ENCODE data around the gene TNFSF8.

The TNFSF8 gene

GRCh38 chr9:114905170-114905940 lies 25.0 kb downstream of the TNFSF8 start:
- no peak for DNase-seq (ENCODE audit: low spot score)

DNA sequence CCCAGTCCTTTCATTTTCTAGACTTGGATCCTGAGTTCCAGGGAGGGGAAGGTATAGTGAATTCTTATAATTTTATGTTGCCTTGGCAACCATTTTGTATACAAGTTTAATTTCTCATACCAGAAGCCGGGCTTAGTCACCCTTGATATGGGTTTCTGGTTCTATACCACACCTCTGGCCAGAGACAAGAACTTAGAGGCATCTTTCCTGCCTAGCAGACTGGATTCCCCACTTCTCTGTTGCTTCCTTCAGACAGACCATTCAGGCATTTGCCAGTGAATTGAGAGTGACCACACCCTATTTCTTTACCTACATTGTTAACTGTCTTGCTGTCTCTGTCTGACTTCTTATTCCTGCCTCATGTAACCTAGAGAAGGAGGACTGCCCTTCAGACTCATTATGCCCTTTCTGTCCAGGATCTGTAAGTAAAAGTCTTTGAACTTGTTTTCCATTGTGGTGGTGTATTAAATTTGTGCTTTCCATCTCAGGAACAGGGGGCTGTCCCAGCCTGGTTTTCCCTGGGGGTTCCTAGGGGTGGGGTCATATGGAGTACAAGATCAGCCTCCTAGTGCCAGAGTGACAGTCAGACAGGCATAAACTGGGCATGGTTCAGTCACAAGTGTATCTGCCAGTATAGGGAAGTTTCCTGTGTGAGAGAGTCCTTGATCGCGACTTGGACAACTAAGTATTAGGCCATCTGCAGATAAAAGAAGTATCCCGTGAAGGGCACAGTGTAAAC lies 27.4 kb downstream of the TNFSF8 start:
- DNase-seq (ENCODE audit: low spot score) = peak; percentile 40

DNA sequence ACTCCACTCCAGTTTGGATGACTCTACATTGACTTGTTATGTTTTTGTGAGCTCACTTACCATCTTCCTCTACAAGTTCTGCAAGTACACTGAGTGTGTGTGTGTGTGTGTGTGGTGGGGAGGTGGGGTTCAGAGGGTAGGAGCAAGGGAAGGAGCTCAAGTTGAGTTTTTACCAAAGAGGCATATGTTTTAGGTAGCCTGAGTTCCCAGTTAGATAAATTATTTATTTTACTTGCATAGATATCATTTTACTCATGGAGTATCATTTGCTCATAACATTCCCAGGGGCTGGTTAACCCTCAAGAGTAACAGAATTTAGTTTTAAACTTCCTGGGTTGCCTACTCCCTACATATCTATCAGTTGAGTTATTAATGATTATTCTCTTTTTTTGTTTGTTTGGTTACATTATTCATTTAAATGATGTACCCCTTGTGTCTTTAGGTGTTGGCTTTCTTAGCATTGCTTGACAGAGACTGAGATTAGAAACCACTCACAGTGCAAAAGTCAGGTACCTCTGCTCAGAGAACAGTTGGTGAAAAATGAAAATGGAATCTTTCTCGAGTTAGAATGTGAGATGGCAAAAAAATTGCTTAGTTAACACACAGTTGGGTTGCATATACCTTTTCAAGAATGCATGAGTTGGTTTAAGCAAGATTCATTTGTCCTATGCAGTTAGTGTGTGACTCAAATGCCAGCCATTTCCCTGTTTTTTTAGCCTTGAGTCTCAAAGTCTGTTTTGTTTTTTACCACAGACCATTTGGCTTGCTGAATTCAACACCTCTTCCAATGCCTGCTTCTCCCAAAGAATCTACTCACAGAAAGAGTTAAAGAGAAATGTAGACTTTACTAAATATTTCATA lies 29.2 kb downstream of the TNFSF8 start:
- no peak for DNase-seq (ENCODE audit: low spot score)

GRCh38 chr9:114899995-114900394 lies 30.4 kb downstream of the TNFSF8 start:
- no peak for DNase-seq (ENCODE audit: low spot score)

DNA sequence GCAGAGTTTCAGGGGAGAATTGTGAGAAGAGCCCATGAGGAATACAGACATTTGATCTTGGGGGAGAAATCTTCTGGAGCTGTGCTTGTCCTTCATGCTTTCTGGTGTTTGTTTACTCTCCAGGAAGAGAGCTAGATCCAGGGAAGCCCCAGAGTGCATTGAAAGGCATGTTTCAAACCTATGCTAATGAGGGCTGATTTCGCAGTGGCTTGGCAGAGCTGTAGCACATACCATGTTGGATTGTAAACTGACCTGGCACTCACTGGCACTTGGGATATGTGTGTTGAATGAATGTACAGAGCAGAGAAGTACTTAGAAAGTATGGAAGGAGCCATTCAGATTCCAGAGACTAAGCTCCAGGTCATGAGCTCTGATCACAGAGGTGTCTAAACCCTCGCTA lies 30.9 kb downstream of the TNFSF8 start:
- DNase-seq (ENCODE audit: low spot score) = no peak

GRCh38 chr9:114898741-114899140 lies 31.6 kb downstream of the TNFSF8 start:
- DNase-seq (ENCODE audit: low spot score) = peak; percentile 91

DNA sequence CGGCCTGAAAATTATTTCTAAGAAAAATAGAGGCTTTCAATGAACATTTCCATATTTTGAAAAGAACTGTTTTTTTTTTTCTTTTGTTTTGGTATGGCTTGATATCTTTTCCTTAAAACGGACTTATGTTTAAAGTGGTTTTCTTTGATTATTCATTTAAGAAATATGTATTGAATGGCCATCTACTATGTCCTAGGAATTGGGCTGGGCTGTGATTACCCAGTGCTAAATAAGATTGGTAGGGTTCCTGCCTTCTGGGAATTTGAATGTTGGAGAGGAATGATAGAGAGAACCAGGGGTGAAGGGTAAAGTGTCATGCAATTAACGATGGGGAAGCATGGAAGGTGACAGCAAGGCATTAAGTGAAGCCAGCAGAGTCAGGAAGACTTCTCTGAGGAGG lies 33.2 kb downstream of the TNFSF8 start:
- DNase-seq (ENCODE audit: low spot score) = no peak

GRCh38 chr9:114896344-114896743 lies 34.0 kb downstream of the TNFSF8 start:
- DNase-seq (ENCODE audit: low spot score) = no peak

GRCh38 chr9:114895521-114895991 lies 34.8 kb downstream of the TNFSF8 start:
- DNase-seq (ENCODE audit: low spot score) = no peak

GRCh38 chr9:114894609-114895433 lies 35.6 kb downstream of the TNFSF8 start:
- no peak for DNase-seq (ENCODE audit: low spot score)

GRCh38 chr9:114894206-114894605 lies 36.2 kb downstream of the TNFSF8 start:
- no peak for DNase-seq (ENCODE audit: low spot score)

DNA sequence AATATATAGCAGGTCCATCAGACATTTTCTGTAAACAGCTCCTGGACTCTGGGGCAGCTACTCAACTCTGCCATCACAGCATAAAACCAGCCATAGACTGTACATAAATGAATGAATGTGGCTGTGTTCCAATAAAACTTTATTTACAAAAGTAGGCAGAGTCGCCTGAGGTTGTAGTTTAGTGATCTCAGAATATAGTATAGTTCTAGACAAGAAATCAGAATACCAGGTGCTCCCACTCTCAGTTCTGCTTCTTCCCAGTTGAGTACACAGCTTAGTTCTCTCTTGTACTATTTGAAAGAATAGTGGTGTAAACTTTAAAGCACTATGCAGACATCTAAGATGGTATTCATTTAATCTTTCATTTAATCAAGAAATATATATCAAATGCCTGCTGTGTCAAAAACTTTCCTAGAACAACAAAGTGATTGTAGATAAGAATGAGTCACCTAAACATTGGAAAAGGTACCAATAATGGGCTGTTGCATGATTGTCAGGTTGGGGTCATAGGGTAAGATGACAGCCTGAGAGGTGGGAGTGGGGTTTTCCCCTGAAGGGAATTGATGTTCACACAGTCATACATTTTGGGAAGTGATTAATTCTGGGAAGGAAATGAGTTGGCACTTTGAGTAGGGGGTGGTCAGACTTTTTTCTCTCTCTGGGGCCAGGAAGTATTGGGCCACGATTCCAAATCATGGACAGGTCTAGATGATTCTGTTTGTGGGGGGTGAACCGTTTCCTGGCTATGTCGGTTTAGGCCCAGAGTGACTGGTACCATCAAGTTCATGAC lies 37.0 kb downstream of the TNFSF8 start:
- DNase-seq (ENCODE audit: low spot score) = no peak

- DNase-seq (ENCODE audit: low spot score) = no peak
These were observed 40.6 kb downstream of the TNFSF8 start for GRCh38 chr9:114889802-114890224.

- DNase-seq (ENCODE audit: low spot score) = no peak
These were observed 41.8 kb downstream of the TNFSF8 start for GRCh38 chr9:114888607-114889006.

DNA sequence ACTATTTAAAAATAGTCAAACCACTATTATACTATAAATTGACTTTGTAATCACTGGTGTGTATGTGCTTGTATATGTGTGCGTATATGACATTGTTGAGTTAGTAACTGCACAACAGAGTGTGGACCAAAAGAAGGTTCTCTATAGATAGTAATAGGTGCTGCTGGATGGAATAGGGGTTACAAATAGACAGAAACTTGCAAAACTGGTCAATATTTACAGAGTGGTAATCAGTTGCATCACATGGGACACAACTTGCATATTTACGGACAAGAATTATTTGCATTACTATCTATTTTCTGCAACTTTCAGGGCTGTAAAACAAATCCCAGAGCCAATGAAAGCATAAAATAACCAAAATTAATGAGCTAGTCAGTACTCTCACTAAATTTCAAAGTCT lies 42.4 kb downstream of the TNFSF8 start:
- no peak for DNase-seq (ENCODE audit: low spot score)

DNA sequence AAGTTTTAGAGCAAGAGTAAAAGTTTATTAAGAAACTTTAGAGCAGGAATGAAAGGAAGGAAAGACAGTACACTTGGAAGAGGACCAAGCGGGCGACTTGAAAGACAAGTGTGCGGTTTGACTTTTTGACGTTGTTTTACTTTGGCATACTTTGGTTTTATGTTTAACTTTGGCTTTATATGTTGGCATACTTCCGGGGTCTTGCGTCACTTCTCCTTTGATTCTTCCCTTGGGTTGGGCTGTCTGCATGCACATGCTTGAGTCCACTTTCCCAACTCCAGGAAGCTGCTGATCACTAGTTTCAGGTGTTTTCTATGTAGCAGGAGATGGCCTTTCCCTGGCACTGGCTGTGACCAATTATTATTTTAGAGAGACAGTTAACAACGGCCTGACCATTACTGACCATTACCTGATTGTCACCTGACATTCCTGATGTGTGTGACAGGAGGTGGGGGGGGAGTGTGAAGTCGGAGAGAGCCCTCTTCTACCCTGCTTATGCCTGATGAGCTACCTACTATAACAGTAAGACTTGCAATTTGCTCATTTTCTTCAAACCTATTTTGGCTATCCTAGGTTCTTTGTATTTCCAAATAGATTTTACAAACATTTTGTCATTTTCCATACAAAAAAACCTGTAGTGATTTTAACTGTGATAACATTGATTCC lies 45.5 kb downstream of the TNFSF8 start:
- no peak for DNase-seq (ENCODE audit: low spot score)

DNA sequence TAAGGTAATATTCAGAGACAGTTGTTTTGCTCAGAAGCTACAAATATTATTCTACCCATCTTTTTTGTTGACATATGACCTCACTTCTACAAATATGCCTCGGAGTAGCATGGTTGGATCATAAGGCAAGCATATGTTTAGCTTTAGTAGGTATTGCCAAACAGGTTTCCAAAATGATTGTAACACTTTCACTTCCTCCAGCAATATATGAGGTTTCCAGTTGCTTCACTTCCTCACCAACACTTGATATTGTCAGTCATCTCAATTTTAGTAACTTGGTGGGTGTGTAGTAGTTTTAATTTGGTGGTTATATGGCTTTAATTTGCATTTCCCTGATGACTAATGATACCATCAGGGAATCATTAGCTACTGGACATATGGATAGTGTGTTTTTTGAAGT lies 46.7 kb downstream of the TNFSF8 start:
- no peak for DNase-seq (ENCODE audit: low spot score)

DNA sequence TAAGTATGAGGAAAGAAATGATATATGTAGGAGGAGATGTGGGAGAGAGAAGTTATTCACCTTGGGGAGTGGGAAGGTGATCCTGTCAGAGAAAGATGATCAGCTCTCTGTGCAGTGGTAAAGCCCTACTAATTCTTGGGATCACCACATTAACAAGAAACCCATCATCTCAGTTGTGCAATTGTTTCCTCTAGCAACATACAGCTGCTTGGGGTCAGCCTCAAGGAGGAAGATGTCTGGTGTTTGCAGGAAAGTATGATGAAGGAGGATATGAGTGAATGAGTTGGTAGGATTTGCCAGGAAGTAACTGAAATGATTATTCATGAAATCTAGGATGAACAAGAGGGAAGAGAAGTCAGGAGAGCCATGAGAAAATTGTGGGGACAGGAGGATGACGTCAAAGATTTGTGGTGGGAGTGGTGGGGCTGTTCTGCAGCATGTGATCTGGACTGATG lies 50.1 kb downstream of the TNFSF8 start:
- no peak for DNase-seq (ENCODE audit: low spot score)

- no peak for DNase-seq (ENCODE audit: low spot score)
These were observed 51.4 kb downstream of the TNFSF8 start for GRCh38 chr9:114878879-114879564.
